ENCODE results near the gene IPO11. TPM values are rescaled to one million over a fixed set of nuclear protein-coding genes. Genes with fewer than 3 reads are reported as not detected.
A peak's percentile ranks its signal among the peaks of the same experiment; 100 is the strongest.

Gene IPO11
- polyA plus RNA-seq, 6 donors from 2014 or later = 8.3 to 12.1 (median 10.4) TPM

DNA sequence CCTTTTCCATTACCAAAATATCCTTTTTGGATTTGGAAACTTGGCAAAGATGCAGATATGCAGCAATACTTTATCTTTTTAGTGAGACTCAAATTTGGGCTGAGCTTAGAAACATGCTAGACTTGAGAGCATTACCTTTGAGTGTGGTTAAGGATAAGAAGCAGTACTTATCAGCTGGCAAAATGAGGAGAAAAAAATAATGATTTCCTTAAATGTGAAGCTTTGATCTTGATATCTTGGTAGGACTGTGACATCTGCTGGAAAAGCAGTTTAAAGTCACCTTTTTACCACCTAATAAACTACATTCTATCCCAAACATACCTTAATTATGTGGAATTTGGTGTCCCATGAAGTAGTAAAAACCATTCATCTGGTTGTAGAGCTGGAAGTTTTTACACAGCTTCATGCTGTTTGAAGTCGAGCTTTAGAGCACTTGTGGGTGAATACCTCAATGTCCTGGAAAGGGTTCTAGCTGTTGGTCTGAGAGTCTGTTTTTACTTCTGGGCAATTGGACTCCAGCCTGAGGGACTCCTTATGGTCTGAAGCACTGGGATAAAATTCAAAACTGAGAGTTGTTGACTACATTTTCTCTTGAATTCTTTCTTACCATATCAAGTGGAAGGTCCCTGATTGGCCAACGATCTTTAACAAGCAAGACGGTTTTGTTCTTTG is 219.5 kb downstream of the IPO11 start:
- H3K27ac Mint-ChIP-seq = no peak overlapping the region
- no peak overlapping the region for H3K4me3 Mint-ChIP-seq
- H3K36me3 Mint-ChIP-seq = peaks cover 0 to 18% of the 10 kb centered on the region in 2 donors
- no peak for ATAC-seq (ENCODE audit: low read depth in 2 of 2)
- no peak for DNase-seq
- H3K4me1 Mint-ChIP-seq = no peaks in the 10 kb centered on the region
- H3K27me3 Mint-ChIP-seq = no peaks in the 10 kb centered on the region
- H3K9me3 Mint-ChIP-seq = no peaks in the 10 kb centered on the region

DNA sequence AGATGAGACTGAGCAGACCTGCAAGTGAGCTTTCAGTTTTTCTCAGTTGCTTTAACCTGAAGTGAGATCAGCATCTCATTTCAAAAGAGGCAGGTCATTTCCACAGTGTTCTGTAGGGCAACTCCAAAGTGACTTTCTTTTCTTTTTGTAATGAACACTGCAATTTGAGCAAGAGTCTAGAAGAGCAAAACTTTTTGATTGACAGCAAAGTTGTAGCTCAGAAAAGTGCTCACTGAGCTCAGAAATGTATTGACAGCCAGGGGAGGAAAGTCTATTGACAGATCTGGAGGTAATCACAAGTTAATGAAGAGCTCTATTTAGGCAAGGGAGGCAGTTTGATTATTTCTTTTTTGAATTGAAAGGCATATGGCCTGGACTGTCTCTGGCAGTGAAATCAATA is 220.7 kb downstream of the IPO11 start:
- peaks cover 0 to 25% of the 10 kb centered on the region in 2 donors for H3K36me3 Mint-ChIP-seq
- ATAC-seq (ENCODE audit: low read depth in 2 of 2) (no peak), DNase-seq (no peak)
- H3K27ac Mint-ChIP-seq = peak overlapping the region in 1 of 6 donors; percentile 44
- H3K4me3 Mint-ChIP-seq = no peak overlapping the region
- no peaks in the 10 kb centered on the region for H3K27me3 Mint-ChIP-seq
- H3K9me3 Mint-ChIP-seq = peaks cover 0 to 2% (median 0%) of the 10 kb centered on the region in 7 donors
- no peaks in the 10 kb centered on the region for H3K4me1 Mint-ChIP-seq

DNA sequence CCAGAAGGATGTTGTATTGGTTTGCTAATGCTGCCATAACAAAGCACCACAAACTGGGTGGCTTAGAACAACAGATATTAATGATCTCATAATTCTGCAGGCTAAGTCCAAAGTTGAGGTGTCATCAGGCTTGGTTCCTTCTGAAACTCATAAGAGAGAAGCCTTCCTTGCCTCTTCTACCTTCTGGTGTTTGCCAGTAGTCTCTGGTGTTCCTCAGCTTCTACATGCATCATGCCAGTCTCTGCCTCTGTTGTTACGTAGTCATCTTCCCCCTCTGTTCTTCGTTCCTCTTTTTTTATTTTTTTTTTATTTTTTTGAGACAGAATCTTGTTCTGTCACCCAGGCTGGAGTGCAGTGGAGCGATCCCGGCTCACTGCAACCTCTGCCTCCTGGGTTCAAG is 227.9 kb downstream of the IPO11 start:
- H3K27me3 Mint-ChIP-seq = no peaks in the 10 kb centered on the region
- peak; percentile 87 to 93 for ATAC-seq (ENCODE audit: low read depth in 2 of 2)
- peak; percentile 12 for DNase-seq

DNA sequence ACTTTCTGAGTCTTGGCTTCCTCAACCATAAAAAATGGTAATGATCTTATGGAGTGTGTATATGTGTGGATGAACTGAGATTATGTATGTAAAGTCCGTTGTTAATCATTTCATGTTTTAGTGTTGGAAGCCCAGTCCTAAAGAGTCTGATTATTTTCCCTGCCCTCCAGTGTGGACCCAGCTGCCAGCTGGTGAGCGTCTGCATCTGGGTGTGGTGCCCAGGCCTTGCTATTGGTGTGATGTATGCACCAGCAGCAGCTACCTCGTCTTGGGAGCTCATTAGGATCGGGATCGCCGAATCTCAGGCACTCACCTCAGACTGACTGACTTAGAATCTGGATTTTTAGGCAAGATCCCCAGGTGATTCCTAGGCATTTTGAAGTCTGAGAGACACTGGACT is 229.9 kb downstream of the IPO11 start:
- Mint-ChIP-seq H3K36me3 (peaks cover 0 to 3% of the 10 kb centered on the region in 2 donors), H3K9me3 (peaks cover 0 to 2% (median 0%) of the 10 kb centered on the region in 7 donors), H3K27me3 (no peaks in the 10 kb centered on the region), H3K4me1 (peaks cover 8 to 23% (median 11%) of the 10 kb centered on the region in 3 donors), H3K27ac (peak overlapping the region in 1 of 6 donors; percentile 15), H3K4me3 (no peak overlapping the region)
- ATAC-seq (ENCODE audit: low read depth in 2 of 2) = no peak
- no peak for DNase-seq

More for the DNA sequence above, 227.9 kb downstream of the IPO11 start:
- peaks cover 0 to 9% of the 10 kb centered on the region in 2 donors for H3K36me3 Mint-ChIP-seq
- no peak overlapping the region for H3K4me3 Mint-ChIP-seq
- H3K4me1 Mint-ChIP-seq = peaks cover 8 to 23% (median 11%) of the 10 kb centered on the region in 3 donors
- peaks cover 0 to 2% (median 0%) of the 10 kb centered on the region in 7 donors for H3K9me3 Mint-ChIP-seq
- peak overlapping the region in 2 of 6 donors; percentile 60 to 71 for H3K27ac Mint-ChIP-seq

DNA sequence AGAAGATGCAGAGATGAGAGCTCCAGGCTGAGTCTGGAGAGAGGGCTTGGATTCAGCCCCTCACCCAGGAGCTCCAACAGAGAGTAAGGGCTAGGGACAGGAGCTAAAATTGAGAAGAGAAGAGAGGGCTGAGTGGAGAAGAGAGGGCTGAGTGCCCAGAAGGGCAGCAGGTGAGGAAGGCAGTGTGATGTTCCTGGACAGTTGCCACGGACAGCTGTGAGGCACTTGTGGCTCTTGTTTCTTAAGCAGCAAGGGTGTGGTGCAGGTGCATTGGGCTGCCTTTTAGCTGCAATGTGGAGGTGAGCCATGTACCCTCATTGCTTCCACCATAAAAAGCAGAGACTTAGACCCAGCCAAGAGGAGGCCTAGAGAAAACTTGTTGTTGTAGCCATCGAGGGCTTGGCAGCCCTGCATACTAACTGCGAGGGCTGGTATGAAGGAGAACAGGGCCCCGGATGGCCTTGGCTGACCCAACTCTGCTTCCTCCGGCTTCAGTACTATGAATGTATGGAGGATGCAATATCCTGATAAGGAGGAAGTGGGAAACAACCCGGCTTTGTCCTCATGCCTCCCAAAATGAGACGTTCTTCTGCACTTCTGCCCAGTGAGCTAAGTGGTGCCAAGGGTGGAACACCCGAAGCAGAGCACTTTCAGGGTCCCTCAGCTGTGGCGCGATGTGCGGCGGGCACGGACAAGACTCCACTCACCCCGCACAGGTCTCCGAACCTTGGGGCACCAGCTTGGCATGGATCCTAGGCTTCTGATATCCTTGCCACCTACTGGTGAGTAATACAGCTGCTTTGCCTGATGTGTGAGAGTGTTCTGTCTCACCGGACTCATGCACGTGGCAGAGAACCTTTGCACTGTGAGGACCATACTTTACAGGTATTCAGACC is 231.2 kb downstream of the IPO11 start:
- no peaks in the 10 kb centered on the region for H3K9me3 Mint-ChIP-seq
- H3K4me1 Mint-ChIP-seq = peaks cover 8 to 23% (median 11%) of the 10 kb centered on the region in 3 donors
- H3K27me3 Mint-ChIP-seq = no peaks in the 10 kb centered on the region
- H3K27ac Mint-ChIP-seq = no peak overlapping the region
- ATAC-seq (ENCODE audit: low read depth in 2 of 2) = no peak
- no peaks in the 10 kb centered on the region for H3K36me3 Mint-ChIP-seq
- no peak for DNase-seq
- no peak overlapping the region for H3K4me3 Mint-ChIP-seq

DNA sequence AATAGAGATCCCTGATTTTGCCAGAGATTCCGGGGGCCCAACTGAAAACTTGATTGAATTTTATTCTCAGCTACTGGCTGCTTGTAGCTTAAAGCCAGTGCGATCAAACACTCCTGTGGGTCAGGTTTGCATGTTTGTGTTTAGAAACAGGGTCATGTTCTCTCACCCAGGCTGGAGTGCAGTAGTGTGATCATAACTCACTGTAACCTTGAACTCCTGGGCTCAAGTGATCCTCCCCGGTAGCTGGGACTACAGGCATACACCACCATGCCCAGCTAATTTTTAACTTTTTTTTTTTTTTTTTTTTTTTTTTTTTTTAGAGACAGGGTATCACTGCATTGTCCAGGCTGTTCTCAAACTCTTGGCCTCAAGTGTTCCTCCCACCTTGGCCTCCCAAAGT is 232.7 kb downstream of the IPO11 start:
- no peaks in the 10 kb centered on the region for H3K27me3 Mint-ChIP-seq
- H3K4me3 Mint-ChIP-seq = no peak overlapping the region
- ATAC-seq (ENCODE audit: low read depth in 2 of 2) (no peak), DNase-seq (no peak)
- H3K4me1 Mint-ChIP-seq = peaks cover 4 to 14% (median 5%) of the 10 kb centered on the region in 3 donors
- H3K27ac Mint-ChIP-seq = peak overlapping the region in 1 of 6 donors; percentile 23
- H3K9me3 Mint-ChIP-seq = no peaks in the 10 kb centered on the region
- H3K36me3 Mint-ChIP-seq = no peaks in the 10 kb centered on the region

DNA sequence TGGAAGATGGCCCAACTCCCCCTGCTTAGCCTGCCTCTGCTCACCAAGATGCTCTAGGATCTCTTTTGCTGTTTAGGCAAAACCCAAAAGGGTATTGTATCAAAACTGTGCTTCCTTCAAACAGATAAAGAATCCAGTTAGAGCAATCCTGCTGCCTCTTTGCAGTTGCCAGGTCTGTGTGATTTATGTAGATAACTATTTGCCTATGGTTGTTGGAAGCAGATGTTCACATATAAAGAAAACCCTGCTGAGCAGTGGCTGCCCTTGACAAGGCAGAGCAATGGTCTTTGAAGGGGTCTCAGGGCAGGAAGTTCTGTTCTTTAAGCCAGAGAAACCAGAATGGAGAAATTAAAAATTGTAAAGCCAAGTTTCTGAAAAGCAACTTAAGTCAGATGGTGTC is 234.7 kb downstream of the IPO11 start:
- H3K36me3 Mint-ChIP-seq = no peaks in the 10 kb centered on the region
- no peak for DNase-seq
- no peak overlapping the region for H3K4me3 Mint-ChIP-seq
- no peaks in the 10 kb centered on the region for H3K9me3 Mint-ChIP-seq
- H3K4me1 Mint-ChIP-seq = peaks cover 4 to 9% (median 5%) of the 10 kb centered on the region in 3 donors
- H3K27me3 Mint-ChIP-seq = no peaks in the 10 kb centered on the region
- no peak overlapping the region for H3K27ac Mint-ChIP-seq
- ATAC-seq (ENCODE audit: low read depth in 2 of 2) = no peak

DNA sequence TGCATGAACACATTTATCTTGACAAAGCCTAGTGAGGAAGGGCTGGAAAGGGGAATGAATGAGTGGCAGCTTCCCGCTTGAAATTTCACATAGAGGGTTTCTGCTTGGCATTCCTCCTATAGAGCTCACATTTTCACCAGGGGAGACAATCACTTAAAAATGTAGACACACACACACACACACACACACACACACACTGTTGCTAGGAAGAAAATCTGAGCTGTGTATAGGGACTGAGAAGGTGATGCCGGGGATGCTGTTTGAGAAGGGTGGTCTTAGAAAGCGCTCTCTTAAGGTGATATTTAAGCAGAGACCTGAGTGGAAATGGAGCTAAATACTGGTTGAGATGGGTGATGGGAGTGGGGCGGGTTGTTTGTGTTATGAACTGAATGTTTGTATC is 236.5 kb downstream of the IPO11 start:
- peaks cover 0 to 4% (median 0%) of the 10 kb centered on the region in 7 donors for H3K9me3 Mint-ChIP-seq
- no peak overlapping the region for H3K4me3 Mint-ChIP-seq
- peak overlapping the region in 1 of 6 donors; percentile 76 for H3K27ac Mint-ChIP-seq
- peaks cover 0 to 7% of the 10 kb centered on the region in 2 donors for H3K36me3 Mint-ChIP-seq
- no peak for DNase-seq
- ATAC-seq (ENCODE audit: low read depth in 2 of 2) = no peak
- H3K27me3 Mint-ChIP-seq = no peaks in the 10 kb centered on the region
- peaks cover 0 to 7% (median 5%) of the 10 kb centered on the region in 3 donors for H3K4me1 Mint-ChIP-seq

DNA sequence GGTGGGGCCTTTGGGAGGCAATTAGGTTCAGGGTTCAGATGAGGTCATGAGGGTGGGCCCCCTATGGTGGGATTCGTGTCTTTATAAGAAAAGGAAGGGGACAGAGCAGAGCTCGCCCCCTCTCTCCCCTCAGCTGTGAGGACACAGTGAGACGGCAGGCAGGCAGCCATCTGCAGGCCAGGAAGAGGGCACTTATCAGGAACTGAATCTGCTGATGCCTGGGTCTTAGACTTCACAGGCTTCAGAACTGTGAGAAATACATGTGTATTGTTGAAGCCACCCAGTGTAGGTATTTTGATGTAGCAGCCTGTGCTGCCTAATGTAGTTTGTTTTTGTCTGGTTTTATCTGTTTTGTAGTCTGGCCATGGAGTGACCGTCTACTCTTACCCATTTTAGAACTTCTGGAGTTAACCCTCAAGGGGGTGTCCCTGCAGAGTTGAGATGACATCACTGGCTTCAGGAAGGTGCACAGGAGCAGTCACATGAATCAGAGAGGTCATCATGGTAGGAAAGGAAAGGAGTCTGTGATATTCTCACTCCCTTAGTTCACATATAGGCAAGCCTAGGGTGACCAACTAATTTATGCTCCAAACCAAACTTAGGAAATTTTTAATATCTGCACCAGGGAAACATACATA is 237.0 kb downstream of the IPO11 start:
- H3K4me1 Mint-ChIP-seq = peaks cover 0 to 6% (median 2%) of the 10 kb centered on the region in 3 donors
- ATAC-seq (ENCODE audit: low read depth in 2 of 2) (no peak), DNase-seq (no peak)
- H3K9me3 Mint-ChIP-seq = peaks cover 0 to 4% (median 0%) of the 10 kb centered on the region in 7 donors
- peaks cover 0 to 8% of the 10 kb centered on the region in 2 donors for H3K36me3 Mint-ChIP-seq
- peak overlapping the region in 1 of 8 donors; percentile 74 for H3K4me3 Mint-ChIP-seq
- H3K27me3 Mint-ChIP-seq = no peaks in the 10 kb centered on the region
- H3K27ac Mint-ChIP-seq = no peak overlapping the region

DNA sequence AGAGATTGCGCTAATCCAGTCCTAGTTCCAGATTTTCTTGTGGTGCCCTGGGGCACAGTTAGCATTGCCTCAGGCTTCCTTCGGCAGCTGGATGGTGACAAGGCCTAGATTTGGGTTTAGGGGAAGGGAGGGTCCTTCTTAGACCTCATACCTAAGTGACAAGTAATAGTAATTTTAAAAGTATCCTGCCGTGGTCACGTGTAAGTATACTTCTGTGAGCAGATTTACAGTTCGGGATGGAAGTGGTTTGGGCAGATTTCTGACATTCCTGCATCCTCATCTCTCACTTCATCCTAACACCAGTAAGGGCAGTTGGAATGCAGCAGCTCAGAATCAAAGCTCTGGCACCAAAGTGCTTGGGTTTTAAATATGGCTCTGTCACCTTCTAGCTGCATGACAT is 237.6 kb downstream of the IPO11 start:
- Mint-ChIP-seq H3K9me3 (peaks cover 0 to 7% (median 0%) of the 10 kb centered on the region in 7 donors), H3K27ac (no peak overlapping the region), H3K4me1 (peaks cover 0 to 2% (median 0%) of the 10 kb centered on the region in 3 donors), H3K36me3 (peaks cover 0 to 8% of the 10 kb centered on the region in 2 donors), H3K27me3 (no peaks in the 10 kb centered on the region), H3K4me3 (no peak overlapping the region)
- DNase-seq (no peak), ATAC-seq (ENCODE audit: low read depth in 2 of 2) (no peak)

DNA sequence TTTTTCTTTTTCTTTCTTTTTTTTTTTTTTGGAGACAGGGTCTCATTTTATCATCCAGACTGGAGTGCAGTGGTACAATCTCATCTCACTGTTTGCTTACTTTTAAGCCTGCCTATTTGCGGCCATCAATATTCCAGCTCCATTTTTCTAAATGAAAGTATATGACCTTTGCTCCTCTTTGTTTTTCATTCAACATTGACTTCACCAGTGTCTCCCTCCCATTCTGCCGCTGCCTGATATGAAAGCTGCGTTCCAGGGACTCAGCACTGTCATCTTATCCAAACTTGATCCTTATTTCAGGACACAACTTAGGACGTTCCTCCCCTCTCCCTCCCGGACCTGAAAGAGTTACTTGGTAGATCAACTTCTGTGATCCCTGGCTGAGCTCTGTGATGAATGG is 239.7 kb downstream of the IPO11 start:
- Mint-ChIP-seq H3K27ac (no peak overlapping the region), H3K4me1 (peaks cover 0 to 2% (median 0%) of the 10 kb centered on the region in 3 donors), H3K36me3 (peaks cover 0 to 8% of the 10 kb centered on the region in 2 donors), H3K9me3 (peaks cover 0 to 12% (median 0%) of the 10 kb centered on the region in 7 donors), H3K4me3 (no peak overlapping the region), H3K27me3 (no peaks in the 10 kb centered on the region)
- DNase-seq (no peak), ATAC-seq (ENCODE audit: low read depth in 2 of 2) (no peak)

DNA sequence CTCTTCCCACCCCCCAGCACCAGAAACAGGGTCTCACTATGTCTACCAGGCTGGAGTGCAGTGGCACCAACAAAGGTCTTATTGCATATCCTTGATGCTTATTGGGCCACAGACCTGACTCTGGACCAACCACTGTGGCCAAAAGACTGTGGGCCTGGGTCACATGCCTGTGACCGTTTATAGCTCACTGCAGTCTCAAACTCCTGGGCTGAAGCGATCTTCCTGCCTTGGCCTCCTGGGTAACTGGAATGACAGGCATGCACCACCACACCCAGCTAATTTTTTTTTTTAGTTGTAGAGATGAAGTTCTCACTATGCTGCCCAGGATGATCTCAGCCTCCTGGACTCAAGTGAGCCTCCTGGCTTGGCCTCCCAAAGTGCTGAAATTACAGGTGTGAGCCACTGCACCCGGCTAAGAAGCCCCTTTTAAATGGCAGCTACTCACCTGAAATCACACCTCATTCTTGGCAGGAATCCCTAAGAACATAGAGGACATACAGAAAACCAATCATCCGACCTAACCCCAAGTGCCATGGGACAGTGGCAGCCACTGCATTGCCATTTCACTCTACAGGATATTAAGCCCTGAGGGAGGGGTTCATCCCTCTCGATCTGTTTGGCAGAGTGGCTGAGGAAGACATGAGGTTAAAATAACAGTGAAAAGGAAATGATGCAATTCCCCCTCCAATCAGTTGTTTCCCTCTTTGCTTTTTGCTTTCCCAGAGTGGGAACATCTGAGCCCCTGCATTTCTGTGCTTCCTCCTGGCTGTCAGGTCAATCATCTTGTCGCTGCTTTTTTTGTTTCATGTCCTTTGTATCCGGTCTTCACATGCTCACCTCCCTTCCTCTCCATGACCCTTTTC is 240.7 kb downstream of the IPO11 start:
- DNase-seq (no peak), ATAC-seq (ENCODE audit: low read depth in 2 of 2) (no peak)
- Mint-ChIP-seq H3K4me3 (no peak overlapping the region), H3K9me3 (peaks cover 0 to 20% (median 3%) of the 10 kb centered on the region in 7 donors), H3K36me3 (peaks cover 0 to 8% of the 10 kb centered on the region in 2 donors), H3K27me3 (no peaks in the 10 kb centered on the region), H3K27ac (no peak overlapping the region), H3K4me1 (peaks cover 0 to 2% (median 0%) of the 10 kb centered on the region in 3 donors)
